Measurements from ENCODE around the gene PLCB4. TPM values are rescaled to one million over a fixed set of nuclear protein-coding genes. Genes with fewer than 3 reads are reported as not detected.

Gene PLCB4
- total and polyA plus RNA-seq, 7 experiments from 2014 or later: 0.05 to 0.09 TPM; not detected in 5

GRCh38 chr20:9139106-9139833 lies 70.4 kb downstream of the PLCB4 start:
- H3K4me1 ChIP-seq (ENCODE audit: control insufficient read depth in 2 of 2, insufficient read depth in 2 of 2, low read length in 2 of 2): no peaks in the 10 kb centered on the region
- H3K4me3 Mint-ChIP-seq: no peak overlapping the region
- peaks cover 0 to 24% (median 11%) of the 10 kb centered on the region in 11 donors for H3K9me3 Mint-ChIP-seq
- no peaks in the 10 kb centered on the region for H3K9me3 ChIP-seq (ENCODE audit: control insufficient read depth in 2 of 3, low read length in 3 of 3)
- H3K27ac Mint-ChIP-seq: no peak overlapping the region
- no peaks in the 10 kb centered on the region for H3K4me1 Mint-ChIP-seq
- intact Hi-C loops (cut with micrococcal nuclease): no loop called here
- DNase-seq: no peak
- ChIA-PET POLR2A (no interaction called here), CTCF (no interaction called here)
- H3K27me3 Mint-ChIP-seq: no peaks in the 10 kb centered on the region
- H3K27me3 ChIP-seq (ENCODE audit: control insufficient read depth in 2 of 2, insufficient read depth in 2 of 2, low read length in 2 of 2): no peaks in the 10 kb centered on the region
- H3K36me3 ChIP-seq (ENCODE audit: control insufficient read depth in 2 of 3, insufficient read depth in 3 of 3, low read length in 3 of 3): no peaks in the 10 kb centered on the region
- no peaks in the 10 kb centered on the region for H3K36me3 Mint-ChIP-seq
- H3K27ac ChIP-seq (ENCODE audit: low read depth, low read length): no peak overlapping the region
- no peak overlapping the region for H3K4me3 ChIP-seq (ENCODE audit: low read length)
- no peak for ATAC-seq

DNA sequence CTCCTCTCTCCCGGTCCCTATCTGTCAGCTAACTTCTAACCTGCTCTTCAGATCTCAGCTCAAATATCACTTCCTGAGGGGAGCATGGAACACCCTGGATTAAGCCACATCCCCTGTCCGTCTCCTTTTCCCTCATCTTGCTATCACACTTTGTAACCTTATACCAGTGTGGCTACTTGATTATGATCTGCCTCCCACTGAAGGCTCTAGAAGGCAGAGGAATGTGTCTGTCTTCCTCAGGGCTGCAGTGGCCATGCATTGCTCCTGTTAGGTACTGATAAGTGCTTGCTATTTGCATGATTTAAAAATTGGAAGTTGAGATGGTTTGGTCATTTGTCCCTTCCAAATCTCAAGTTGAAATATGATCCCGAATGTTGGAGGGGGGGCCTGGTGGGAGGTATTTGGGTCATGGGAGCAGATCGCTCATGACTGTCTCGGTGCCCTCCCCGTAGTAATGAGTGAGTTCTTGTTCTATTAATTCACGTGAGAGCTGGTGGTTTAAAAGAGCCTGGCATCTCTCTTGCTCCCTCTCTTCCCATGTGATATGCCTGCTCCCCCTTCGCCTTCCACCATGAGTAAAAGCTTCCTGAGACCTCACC lies 71.4 kb downstream of the PLCB4 start:
- Mint-ChIP-seq H3K9me3 (peaks cover 0 to 24% (median 11%) of the 10 kb centered on the region in 11 donors), H3K4me1 (peaks cover 0 to 1% (median 0%) of the 10 kb centered on the region in 7 donors), H3K36me3 (no peaks in the 10 kb centered on the region), H3K4me3 (no peak overlapping the region), H3K27me3 (no peaks in the 10 kb centered on the region), H3K27ac (no peak overlapping the region)
- no peak for DNase-seq
- Histone ChIP-seq H3K36me3 (ENCODE audit: control insufficient read depth in 2 of 3, insufficient read depth in 3 of 3, low read length in 3 of 3) (no peaks in the 10 kb centered on the region), H3K27me3 (ENCODE audit: control insufficient read depth in 2 of 2, insufficient read depth in 2 of 2, low read length in 2 of 2) (no peaks in the 10 kb centered on the region), H3K9me3 (ENCODE audit: control insufficient read depth in 2 of 3, low read length in 3 of 3) (no peaks in the 10 kb centered on the region), H3K4me3 (ENCODE audit: low read length) (no peak overlapping the region), H3K27ac (ENCODE audit: low read depth, low read length) (no peak overlapping the region), H3K4me1 (ENCODE audit: control insufficient read depth in 2 of 2, insufficient read depth in 2 of 2, low read length in 2 of 2) (no peaks in the 10 kb centered on the region)
- ATAC-seq: no peak
- intact Hi-C loops (cut with micrococcal nuclease): no loop called here
- CTCF ChIA-PET: no interaction called here
- POLR2A ChIA-PET: no interaction called here

DNA sequence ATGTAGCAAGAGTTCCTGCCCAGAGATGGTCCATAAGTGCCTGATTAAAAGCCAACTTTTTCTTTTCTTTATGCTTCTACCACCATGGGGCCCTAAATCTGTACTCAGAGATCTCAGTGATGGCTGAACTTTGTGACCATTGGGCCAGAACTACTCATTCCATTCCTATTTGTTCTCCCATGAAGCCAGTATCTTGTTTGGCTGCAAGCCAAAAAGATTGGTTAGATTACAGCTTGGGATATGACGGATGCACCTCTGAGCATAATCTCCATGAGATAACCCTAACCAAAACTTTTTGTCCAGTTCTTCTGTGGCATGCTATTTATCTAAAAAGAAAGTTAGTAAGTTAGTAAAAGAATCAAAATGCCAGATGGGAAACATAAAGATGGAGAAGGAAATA lies 72.2 kb downstream of the PLCB4 start:
- ATAC-seq: no peak
- Histone ChIP-seq H3K36me3 (ENCODE audit: control insufficient read depth in 2 of 3, insufficient read depth in 3 of 3, low read length in 3 of 3) (no peaks in the 10 kb centered on the region), H3K4me3 (ENCODE audit: low read length) (no peak overlapping the region), H3K4me1 (ENCODE audit: control insufficient read depth in 2 of 2, insufficient read depth in 2 of 2, low read length in 2 of 2) (no peaks in the 10 kb centered on the region), H3K9me3 (ENCODE audit: control insufficient read depth in 2 of 3, low read length in 3 of 3) (no peaks in the 10 kb centered on the region), H3K27me3 (ENCODE audit: control insufficient read depth in 2 of 2, insufficient read depth in 2 of 2, low read length in 2 of 2) (no peaks in the 10 kb centered on the region), H3K27ac (ENCODE audit: low read depth, low read length) (no peak overlapping the region)
- DNase-seq: no peak
- Mint-ChIP-seq H3K27ac (no peak overlapping the region), H3K36me3 (no peaks in the 10 kb centered on the region), H3K4me1 (peaks cover 0 to 1% (median 0%) of the 10 kb centered on the region in 7 donors), H3K27me3 (no peaks in the 10 kb centered on the region), H3K4me3 (no peak overlapping the region), H3K9me3 (peaks cover under 1 to 22% (median 11%) of the 10 kb centered on the region in 11 donors)
- ChIA-PET CTCF (no interaction called here), POLR2A (no interaction called here)
- intact Hi-C loops (cut with micrococcal nuclease): no loop called here

- no peaks in the 10 kb centered on the region for H3K27me3 ChIP-seq (ENCODE audit: control insufficient read depth in 2 of 2, insufficient read depth in 2 of 2, low read length in 2 of 2)
- H3K4me3 ChIP-seq (ENCODE audit: low read length): no peak overlapping the region
- H3K27ac ChIP-seq (ENCODE audit: low read depth, low read length): no peak overlapping the region
- CTCF ChIA-PET: no interaction called here
- ATAC-seq (no peak), DNase-seq (no peak)
- H3K9me3 ChIP-seq (ENCODE audit: control insufficient read depth in 2 of 3, low read length in 3 of 3): no peaks in the 10 kb centered on the region
- POLR2A ChIA-PET: no interaction called here
- Mint-ChIP-seq H3K4me3 (no peak overlapping the region), H3K27ac (no peak overlapping the region), H3K36me3 (no peaks in the 10 kb centered on the region), H3K27me3 (no peaks in the 10 kb centered on the region), H3K4me1 (peaks cover 0 to 1% (median 0%) of the 10 kb centered on the region in 7 donors), H3K9me3 (peaks cover 2 to 18% (median 11%) of the 10 kb centered on the region in 11 donors)
- intact Hi-C loops (cut with micrococcal nuclease): no loop called here
- no peaks in the 10 kb centered on the region for H3K36me3 ChIP-seq (ENCODE audit: control insufficient read depth in 2 of 3, insufficient read depth in 3 of 3, low read length in 3 of 3)
- no peaks in the 10 kb centered on the region for H3K4me1 ChIP-seq (ENCODE audit: control insufficient read depth in 2 of 2, insufficient read depth in 2 of 2, low read length in 2 of 2)
Measured at GRCh38 chr20:9141921-9142320, 73.0 kb downstream of the PLCB4 start.

DNA sequence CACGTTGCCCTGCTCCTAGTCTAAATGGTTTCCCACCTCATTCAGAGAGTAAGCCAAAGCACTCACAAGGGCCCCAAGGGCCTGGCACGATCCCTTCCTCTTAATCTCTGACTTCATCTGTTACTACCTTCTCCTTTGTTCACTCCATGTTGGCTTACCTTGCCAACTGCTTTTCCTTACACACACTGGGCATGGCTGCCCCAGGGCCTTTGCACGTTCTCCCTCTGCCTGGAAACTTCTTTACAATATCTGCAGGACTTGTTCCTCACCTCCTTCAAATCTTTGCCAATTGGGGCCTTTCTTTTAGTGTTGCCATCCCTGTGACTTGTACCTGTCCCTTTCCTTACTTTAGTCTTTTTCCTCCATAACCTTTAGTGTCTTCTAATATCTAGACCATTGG lies 73.9 kb downstream of the PLCB4 start:
- Histone ChIP-seq H3K9me3 (ENCODE audit: control insufficient read depth in 2 of 3, low read length in 3 of 3) (no peaks in the 10 kb centered on the region), H3K4me1 (ENCODE audit: control insufficient read depth in 2 of 2, insufficient read depth in 2 of 2, low read length in 2 of 2) (no peaks in the 10 kb centered on the region), H3K36me3 (ENCODE audit: control insufficient read depth in 2 of 3, insufficient read depth in 3 of 3, low read length in 3 of 3) (no peaks in the 10 kb centered on the region), H3K4me3 (ENCODE audit: low read length) (no peak overlapping the region), H3K27ac (ENCODE audit: low read depth, low read length) (no peak overlapping the region), H3K27me3 (ENCODE audit: control insufficient read depth in 2 of 2, insufficient read depth in 2 of 2, low read length in 2 of 2) (no peaks in the 10 kb centered on the region)
- ChIA-PET POLR2A (no interaction called here), CTCF (no interaction called here)
- H3K27me3 Mint-ChIP-seq: no peaks in the 10 kb centered on the region
- peaks cover 0 to 1% (median 0%) of the 10 kb centered on the region in 7 donors for H3K4me1 Mint-ChIP-seq
- no peaks in the 10 kb centered on the region for H3K36me3 Mint-ChIP-seq
- no peak overlapping the region for H3K27ac Mint-ChIP-seq
- no peak for ATAC-seq
- H3K4me3 Mint-ChIP-seq: no peak overlapping the region
- intact Hi-C loops (cut with micrococcal nuclease): no loop called here
- no peak for DNase-seq
- H3K9me3 Mint-ChIP-seq: peaks cover 2 to 16% (median 10%) of the 10 kb centered on the region in 11 donors

- no peak for DNase-seq
- Histone ChIP-seq H3K27ac (ENCODE audit: low read depth, low read length) (no peak overlapping the region), H3K4me1 (ENCODE audit: control insufficient read depth in 2 of 2, insufficient read depth in 2 of 2, low read length in 2 of 2) (no peaks in the 10 kb centered on the region), H3K4me3 (ENCODE audit: low read length) (no peak overlapping the region), H3K36me3 (ENCODE audit: control insufficient read depth in 2 of 3, insufficient read depth in 3 of 3, low read length in 3 of 3) (no peaks in the 10 kb centered on the region), H3K9me3 (ENCODE audit: control insufficient read depth in 2 of 3, low read length in 3 of 3) (no peaks in the 10 kb centered on the region), H3K27me3 (ENCODE audit: control insufficient read depth in 2 of 2, insufficient read depth in 2 of 2, low read length in 2 of 2) (no peaks in the 10 kb centered on the region)
- no peak for ATAC-seq
- Mint-ChIP-seq H3K4me3 (no peak overlapping the region), H3K4me1 (peaks cover 0 to 1% (median 0%) of the 10 kb centered on the region in 7 donors), H3K9me3 (peaks cover 2 to 16% (median 11%) of the 10 kb centered on the region in 11 donors), H3K36me3 (no peaks in the 10 kb centered on the region), H3K27ac (no peak overlapping the region), H3K27me3 (no peaks in the 10 kb centered on the region)
- intact Hi-C loops (cut with micrococcal nuclease): no loop called here
- ChIA-PET CTCF (no interaction called here), POLR2A (no interaction called here)
Measured at GRCh38 chr20:9143926-9144325, 75.0 kb downstream of the PLCB4 start.

DNA sequence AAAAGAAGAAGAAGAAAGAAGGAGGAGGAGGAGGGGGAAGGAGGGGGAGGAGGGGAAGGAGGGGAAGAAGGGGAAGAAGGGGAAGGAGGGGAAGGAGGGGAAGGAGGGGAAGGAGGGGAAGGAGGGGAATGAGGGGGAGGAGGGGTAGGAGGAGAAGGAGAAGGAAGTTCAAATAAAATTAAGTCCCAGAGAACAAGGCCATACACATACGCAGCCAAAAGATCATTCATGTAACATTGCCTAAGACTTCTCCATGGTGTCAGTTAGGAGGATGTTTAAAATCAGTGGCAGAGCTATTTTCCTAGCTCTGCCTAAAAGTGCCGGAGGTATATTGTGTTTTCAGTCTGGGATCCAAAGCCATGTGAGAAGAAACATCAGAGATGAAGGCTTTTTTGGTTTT lies 75.8 kb downstream of the PLCB4 start:
- POLR2A ChIA-PET: no interaction called here
- peaks cover 2 to 16% (median 9%) of the 10 kb centered on the region in 11 donors for H3K9me3 Mint-ChIP-seq

More for the DNA sequence above, 75.8 kb downstream of the PLCB4 start:
- ATAC-seq: no peak
- no peaks in the 10 kb centered on the region for H3K27me3 ChIP-seq (ENCODE audit: control insufficient read depth in 2 of 2, insufficient read depth in 2 of 2, low read length in 2 of 2)
- DNase-seq: no peak
- Mint-ChIP-seq H3K4me1 (peaks cover 0 to 1% (median 0%) of the 10 kb centered on the region in 7 donors), H3K27me3 (no peaks in the 10 kb centered on the region), H3K4me3 (no peak overlapping the region), H3K27ac (peak overlapping the region in 1 of 9 donors; percentile 48), H3K36me3 (no peaks in the 10 kb centered on the region)
- H3K27ac ChIP-seq (ENCODE audit: low read depth, low read length): no peak overlapping the region
- CTCF ChIA-PET: no interaction called here
- H3K36me3 ChIP-seq (ENCODE audit: control insufficient read depth in 2 of 3, insufficient read depth in 3 of 3, low read length in 3 of 3): no peaks in the 10 kb centered on the region
- intact Hi-C loops (cut with micrococcal nuclease): no loop called here
- H3K4me3 ChIP-seq (ENCODE audit: low read length): no peak overlapping the region
- no peaks in the 10 kb centered on the region for H3K4me1 ChIP-seq (ENCODE audit: control insufficient read depth in 2 of 2, insufficient read depth in 2 of 2, low read length in 2 of 2)
- H3K9me3 ChIP-seq (ENCODE audit: control insufficient read depth in 2 of 3, low read length in 3 of 3): no peaks in the 10 kb centered on the region

All from naive thymus-derived CD4-positive, alpha-beta T cell (primary cell).